Measurements from ENCODE around the gene CASP2.

Gene CASP2

GRCh38 chr7:143341842-143342241, 53.7 kb downstream of the CASP2 start:
- DNase-seq = no peak

- DNase-seq = no peak
Observed at GRCh38 chr7:143343596-143343995, 55.4 kb downstream of the CASP2 start.

DNA sequence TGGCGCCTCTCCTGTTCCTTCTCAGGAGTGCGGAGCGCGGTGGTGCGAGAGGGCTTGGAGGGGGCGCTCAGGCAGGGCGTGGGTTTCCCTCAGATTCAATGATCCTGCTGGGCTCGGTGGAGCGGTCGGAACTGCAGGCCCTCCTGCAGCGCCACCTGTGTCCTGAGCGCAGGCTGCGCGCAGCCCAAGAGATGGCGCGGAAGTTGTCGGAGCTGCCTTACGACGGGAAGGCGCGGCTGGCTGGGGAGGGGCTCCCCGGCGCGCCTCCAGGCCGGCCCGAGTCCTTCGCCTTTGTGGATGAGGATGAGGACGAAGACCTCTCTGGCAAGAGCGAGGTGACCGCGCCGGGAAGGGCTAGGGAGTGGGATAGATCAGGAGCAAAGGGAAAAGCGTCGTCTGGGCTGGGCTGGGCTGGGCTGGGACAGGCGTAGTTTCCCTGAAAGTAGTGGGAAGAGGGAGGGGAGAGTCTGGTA, 57.3 kb downstream of the CASP2 start:
- DNase-seq = no peak

- no peak for DNase-seq
Observed at GRCh38 chr7:143346018-143346417, 57.9 kb downstream of the CASP2 start.

GRCh38 chr7:143347950-143348349, 59.8 kb downstream of the CASP2 start:
- no peak for DNase-seq

DNA sequence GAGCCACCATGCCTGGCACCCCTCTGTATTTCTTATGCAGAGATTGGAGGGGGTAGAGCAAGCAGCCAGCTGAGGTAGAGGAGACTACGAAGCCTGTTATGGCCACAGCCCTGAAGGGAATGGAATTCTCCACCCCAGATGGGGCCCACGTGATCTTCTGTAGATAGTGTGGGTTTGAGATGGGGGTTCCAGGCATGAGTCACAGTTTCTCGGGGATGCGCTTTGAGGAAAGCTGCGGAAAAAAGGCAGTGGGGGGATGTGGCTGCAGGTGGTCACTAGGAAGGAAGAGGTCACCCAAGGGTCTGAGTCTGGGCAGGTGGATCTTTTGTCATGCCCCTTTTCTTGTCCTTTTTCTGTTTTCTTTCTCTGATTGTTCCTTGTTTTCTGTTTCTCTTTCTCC, 62.9 kb downstream of the CASP2 start:
- DNase-seq = no peak

DNA sequence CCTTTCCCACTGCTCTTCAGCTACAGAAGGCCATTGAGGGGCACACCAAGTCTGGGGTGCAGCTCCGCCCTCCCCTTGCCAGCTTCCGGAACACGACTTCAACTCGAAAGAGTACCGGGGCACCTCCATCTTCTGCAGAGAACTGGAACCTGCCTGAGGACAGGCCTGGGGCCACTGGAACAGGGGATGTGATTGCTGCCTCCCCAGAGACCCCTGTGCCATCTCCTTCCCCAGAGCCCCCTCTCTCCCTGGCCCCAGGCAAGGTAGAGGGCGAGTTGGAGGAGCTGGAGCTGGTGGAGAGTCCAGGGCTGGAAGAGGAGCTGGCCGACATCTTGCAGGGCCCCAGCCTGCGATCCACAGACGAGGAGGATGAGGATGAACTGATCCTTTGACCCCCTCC, 63.4 kb downstream of the CASP2 start:
- DNase-seq = no peak

DNA sequence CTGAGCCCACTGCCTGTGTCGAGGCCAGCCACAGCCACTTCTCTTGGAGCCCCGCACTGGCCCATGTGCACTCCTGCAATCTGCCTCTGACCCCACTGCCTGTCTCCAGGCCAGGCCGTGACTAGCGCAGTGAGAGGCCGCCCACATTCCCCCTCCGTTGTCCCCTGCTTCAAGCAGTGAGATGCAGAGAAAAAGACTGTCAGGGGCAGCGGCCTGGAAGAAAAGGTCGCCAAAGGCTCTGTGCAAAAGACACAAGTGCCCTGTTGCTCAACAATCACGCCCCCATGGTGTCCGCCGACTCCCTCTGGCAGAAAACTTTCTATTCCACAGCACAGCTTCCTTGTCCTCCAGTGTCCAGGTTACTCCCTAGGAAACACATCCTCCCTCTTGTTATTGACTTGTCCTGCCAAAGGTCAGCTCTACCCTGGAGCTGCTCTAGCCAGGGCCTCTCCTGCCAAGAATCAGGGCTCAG, 64.4 kb downstream of the CASP2 start:
- DNase-seq = no peak

- no peak for DNase-seq
Observed at GRCh38 chr7:143354376-143354775, 66.2 kb downstream of the CASP2 start.

DNA sequence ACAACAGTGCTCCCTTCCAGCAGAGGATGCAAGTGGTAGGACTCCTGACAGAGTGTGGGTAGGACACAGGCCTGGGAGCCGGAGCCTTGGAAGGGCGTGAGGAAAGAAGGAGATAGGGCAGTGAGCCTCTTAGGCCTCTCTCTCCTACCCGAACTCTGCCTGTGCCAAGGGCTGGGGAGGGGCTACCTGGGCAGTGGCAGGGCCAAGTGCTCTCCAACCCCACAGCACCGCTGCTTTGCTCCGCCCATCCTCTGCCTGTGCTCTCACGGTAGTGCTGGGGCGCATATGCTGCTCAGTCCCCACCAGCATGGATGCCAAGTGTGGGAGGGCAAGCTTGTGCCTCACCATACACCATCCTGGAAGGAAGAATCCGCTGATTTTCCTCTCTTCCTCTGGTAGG, 66.8 kb downstream of the CASP2 start:
- DNase-seq = no peak

DNA sequence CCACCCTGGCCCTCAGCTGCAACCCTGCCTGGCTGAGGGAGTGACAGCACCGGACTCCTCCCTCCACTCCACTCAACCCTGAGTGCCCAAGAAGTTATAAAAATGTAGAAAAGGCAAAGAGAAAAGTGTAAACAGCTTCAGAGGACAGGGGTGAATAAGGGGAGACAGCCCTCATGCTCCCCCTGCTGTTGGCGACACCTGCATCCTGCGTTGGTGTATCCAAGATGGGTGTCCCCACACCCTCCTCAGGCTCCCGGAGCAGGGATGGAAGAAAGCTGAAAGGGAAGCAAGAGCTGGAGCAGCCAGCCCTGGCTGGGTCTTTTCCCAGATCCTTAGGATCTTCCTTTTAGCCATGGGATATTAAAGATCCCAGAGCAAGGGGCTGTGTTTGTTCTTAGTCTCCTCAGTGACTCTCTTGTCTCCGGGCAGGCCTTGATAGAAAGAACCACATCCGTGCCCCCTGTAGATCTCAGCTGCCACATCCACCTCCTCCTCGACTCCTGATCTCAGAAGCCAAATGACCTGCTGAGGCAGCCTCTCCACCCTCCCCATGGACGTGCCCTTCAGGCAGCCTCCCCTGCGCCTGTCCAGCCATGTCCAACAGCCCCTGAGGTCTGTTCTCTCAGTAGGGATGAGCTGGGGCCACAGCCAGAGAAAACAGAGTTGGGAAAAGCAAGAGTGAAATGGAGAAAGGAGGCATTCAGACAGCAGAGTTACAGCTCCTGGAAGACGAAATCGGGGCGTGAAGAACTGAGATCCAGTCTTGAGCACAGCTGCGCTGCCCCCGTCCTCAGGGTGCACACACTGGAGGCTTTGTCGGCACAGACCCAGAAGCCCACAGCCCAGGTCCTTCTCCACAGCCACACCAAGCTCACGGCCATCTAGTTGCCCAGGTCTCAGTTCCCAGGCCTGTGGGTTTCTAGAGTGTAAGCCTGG, 67.6 kb downstream of the CASP2 start:
- DNase-seq = no peak

- no peak for DNase-seq
Observed at GRCh38 chr7:143356414-143357050, 68.4 kb downstream of the CASP2 start.

Measured in KG1 (cell line).